Activated T-cell treated with anti-CD3 and anti-CD28 coated beads, Interleukin-2, amount 50 U/mL, for 4 hours (primary cell): ENCODE measurements around the gene FAM50B. TPM values are rescaled to one million over a fixed set of nuclear protein-coding genes. Genes with fewer than 3 reads are reported as not detected.

Experiments
- ATAC-seq, 2 donors: fragments of 200-7000 bp; cut with Tn5 transposase; one replicate each; pipeline ENCODE4 v1.10.0; 2021
- DNase-seq: peaks from one replicate; pipeline ENCODE4 v3.0.0-alpha.2; 2020
- H3K27me3 Mint-ChIP-seq: one replicate; pipeline ENCODE4 v1.8.0; 2021; ENCODE audit warnings: low read depth, mixed read lengths
- H3K36me3 Mint-ChIP-seq: one replicate; pipeline ENCODE4 v1.8.0; 2022; ENCODE audit warnings: mixed read lengths; ENCODE audit not compliant: insufficient read depth
- H3K4me1 Mint-ChIP-seq: one replicate; pipeline ENCODE4 v1.8.0; 2021; ENCODE audit warnings: low read depth, mixed read lengths
- H3K4me3 Mint-ChIP-seq: one replicate; pipeline ENCODE4 v1.8.0; 2021; ENCODE audit warnings: mild to moderate bottlenecking, moderate library complexity, mixed read lengths
- H3K9me3 Mint-ChIP-seq: one replicate; pipeline ENCODE4 v1.8.0; 2021; ENCODE audit warnings: mixed read lengths
- total RNA-seq, 3 donors: library from RNA; stranded (reverse); gene quantifications; one replicate each; pipeline ENCODE4 v1.2.1, GENCODE V29; 2021

The FAM50B gene
- 10 to 100 TPM in 1 of 3 donors, 1 to 10 TPM in 2; 8.8 to 11.4 (median 9.3) TPM for total RNA-seq

- H3K4me3 Mint-ChIP-seq = peak within 1 kb of the TSS; percentile 77
Measured at GRCh38 chr6:3848925-3849605, at the start of gene FAM50B. FAM50B (plus strand) TSS chr6:3849373; CDS start chr6:3849812, 439 bp downstream.

GRCh38 chr6:3799719-3800118, 49.5 kb upstream of the FAM50B start:
- no peaks in the 10 kb centered on the region for H3K36me3 Mint-ChIP-seq
- DNase-seq (no peak), ATAC-seq (no peak)
- H3K27me3 Mint-ChIP-seq = peaks cover 3% of the 10 kb centered on the region
- H3K4me1 Mint-ChIP-seq = no peaks in the 10 kb centered on the region
- no peak overlapping the region for H3K4me3 Mint-ChIP-seq
- no peaks in the 10 kb centered on the region for H3K9me3 Mint-ChIP-seq

More at GRCh38 chr6:3848925-3849605, at the start of gene FAM50B:
- DNase-seq (peak; percentile 88), ATAC-seq (peak; percentile 81 to 95)
- no peaks in the 10 kb centered on the region for H3K36me3 Mint-ChIP-seq
- no peaks in the 10 kb centered on the region for H3K9me3 Mint-ChIP-seq
- no peaks in the 10 kb centered on the region for H3K27me3 Mint-ChIP-seq
- peaks cover 28% of the 10 kb centered on the region for H3K4me1 Mint-ChIP-seq

- H3K9me3 Mint-ChIP-seq = no peaks in the 10 kb centered on the region
- no peak for DNase-seq
- no peak for ATAC-seq
- no peak overlapping the region for H3K4me3 Mint-ChIP-seq
- no peaks in the 10 kb centered on the region for H3K4me1 Mint-ChIP-seq
- peaks cover 3% of the 10 kb centered on the region for H3K27me3 Mint-ChIP-seq
- H3K36me3 Mint-ChIP-seq = no peaks in the 10 kb centered on the region
Measured at GRCh38 chr6:3800850-3801591, 48.2 kb upstream of the FAM50B start.

- peak in 1 of 2 donors; percentile 28 for ATAC-seq
- H3K9me3 Mint-ChIP-seq = no peaks in the 10 kb centered on the region
- no peaks in the 10 kb centered on the region for H3K4me1 Mint-ChIP-seq
- peaks cover 3% of the 10 kb centered on the region for H3K27me3 Mint-ChIP-seq
- DNase-seq = no peak
- H3K4me3 Mint-ChIP-seq = no peak overlapping the region
- no peaks in the 10 kb centered on the region for H3K36me3 Mint-ChIP-seq
Measured at GRCh38 chr6:3801960-3802359, 47.2 kb upstream of the FAM50B start.

GRCh38 chr6:3803627-3804468, 45.3 kb upstream of the FAM50B start:
- Mint-ChIP-seq H3K4me1 (no peaks in the 10 kb centered on the region), H3K27me3 (peaks cover 3% of the 10 kb centered on the region), H3K36me3 (no peaks in the 10 kb centered on the region), H3K9me3 (no peaks in the 10 kb centered on the region), H3K4me3 (no peak overlapping the region)
- ATAC-seq (no peak), DNase-seq (no peak)

GRCh38 chr6:3804964-3805363, 44.2 kb upstream of the FAM50B start:
- H3K36me3 Mint-ChIP-seq = no peaks in the 10 kb centered on the region
- no peak overlapping the region for H3K4me3 Mint-ChIP-seq
- no peaks in the 10 kb centered on the region for H3K9me3 Mint-ChIP-seq
- DNase-seq (no peak), ATAC-seq (no peak)
- peaks cover 3% of the 10 kb centered on the region for H3K27me3 Mint-ChIP-seq
- H3K4me1 Mint-ChIP-seq = no peaks in the 10 kb centered on the region

- Mint-ChIP-seq H3K4me3 (no peak overlapping the region), H3K9me3 (no peaks in the 10 kb centered on the region), H3K4me1 (no peaks in the 10 kb centered on the region), H3K27me3 (peaks cover 3% of the 10 kb centered on the region), H3K36me3 (no peaks in the 10 kb centered on the region)
- DNase-seq (no peak), ATAC-seq (no peak)
Measured at GRCh38 chr6:3805448-3806123, 43.6 kb upstream of the FAM50B start.

- ATAC-seq (no peak), DNase-seq (no peak)
- Mint-ChIP-seq H3K4me3 (no peak overlapping the region), H3K4me1 (no peaks in the 10 kb centered on the region), H3K36me3 (no peaks in the 10 kb centered on the region), H3K27me3 (no peaks in the 10 kb centered on the region), H3K9me3 (no peaks in the 10 kb centered on the region)
Measured at GRCh38 chr6:3806169-3806922, 42.8 kb upstream of the FAM50B start.

- no peaks in the 10 kb centered on the region for H3K9me3 Mint-ChIP-seq
- H3K27me3 Mint-ChIP-seq = no peaks in the 10 kb centered on the region
- no peaks in the 10 kb centered on the region for H3K4me1 Mint-ChIP-seq
- H3K4me3 Mint-ChIP-seq = no peak overlapping the region
- DNase-seq = no peak
- no peak for ATAC-seq
- no peaks in the 10 kb centered on the region for H3K36me3 Mint-ChIP-seq
Measured at GRCh38 chr6:3808199-3808598, 41.0 kb upstream of the FAM50B start.

- Mint-ChIP-seq H3K4me3 (no peak overlapping the region), H3K9me3 (no peaks in the 10 kb centered on the region), H3K27me3 (no peaks in the 10 kb centered on the region), H3K4me1 (no peaks in the 10 kb centered on the region), H3K36me3 (no peaks in the 10 kb centered on the region)
- DNase-seq = no peak
- no peak for ATAC-seq
Measured at GRCh38 chr6:3808759-3809514, 40.2 kb upstream of the FAM50B start.

GRCh38 chr6:3809515-3809891, 39.7 kb upstream of the FAM50B start:
- no peaks in the 10 kb centered on the region for H3K9me3 Mint-ChIP-seq
- DNase-seq (no peak), ATAC-seq (no peak)
- no peaks in the 10 kb centered on the region for H3K27me3 Mint-ChIP-seq
- no peaks in the 10 kb centered on the region for H3K36me3 Mint-ChIP-seq
- H3K4me1 Mint-ChIP-seq = no peaks in the 10 kb centered on the region
- H3K4me3 Mint-ChIP-seq = no peak overlapping the region

- Mint-ChIP-seq H3K4me1 (no peaks in the 10 kb centered on the region), H3K4me3 (no peak overlapping the region), H3K9me3 (no peaks in the 10 kb centered on the region)
Measured at GRCh38 chr6:3809982-3810381, 39.2 kb upstream of the FAM50B start.

GRCh38 chr6:3811191-3811590, 38.0 kb upstream of the FAM50B start:
- DNase-seq (no peak), ATAC-seq (no peak)
- H3K4me1 Mint-ChIP-seq = no peaks in the 10 kb centered on the region
- no peaks in the 10 kb centered on the region for H3K36me3 Mint-ChIP-seq
- H3K27me3 Mint-ChIP-seq = no peaks in the 10 kb centered on the region
- no peaks in the 10 kb centered on the region for H3K9me3 Mint-ChIP-seq
- no peak overlapping the region for H3K4me3 Mint-ChIP-seq

More at GRCh38 chr6:3809982-3810381, 39.2 kb upstream of the FAM50B start:
- no peak for ATAC-seq
- no peaks in the 10 kb centered on the region for H3K36me3 Mint-ChIP-seq
- no peaks in the 10 kb centered on the region for H3K27me3 Mint-ChIP-seq
- no peak for DNase-seq
